Activated B cell treated with CpG ODN at 0.5 μM for 24 hours (primary cell): ENCODE measurements around the gene GLIPR1. TPM values are rescaled to one million over a fixed set of nuclear protein-coding genes. Genes with fewer than 3 reads are reported as not detected.

ENCODE experiments used
- ATAC-seq: fragments of 200-7000 bp; cut with Tn5 transposase; one replicate; pipeline ENCODE4 v1.10.0; 2021; ENCODE audit warnings: low read depth, mild to moderate bottlenecking, moderate library complexity
- CTCF ChIA-PET: fragments of 350-600 bp; sonication (Branson Sonifier 250); formaldehyde crosslinking; loops from one replicate; lab custom pipeline; 2021; ENCODE audit warnings: antibody characterized with exemption; lab: Charles Lee
- POLR2A ChIA-PET: fragments of 350-600 bp; sonication (Branson Sonifier 250); formaldehyde crosslinking; loops from one replicate; lab custom pipeline; 2021; ENCODE audit warnings: antibody characterized with exemption; lab: Charles Lee
- DNase-seq: peaks from one replicate; pipeline ENCODE4 v3.0.0; 2022
- H3K27ac Mint-ChIP-seq: one replicate; pipeline ENCODE4 v1.8.0; 2020; ENCODE audit warnings: mixed read lengths
- H3K27me3 Mint-ChIP-seq: one replicate; pipeline ENCODE4 v1.8.0; 2021; ENCODE audit warnings: mixed read lengths
- H3K36me3 Mint-ChIP-seq: one replicate; pipeline ENCODE4 v1.8.0; 2021; ENCODE audit warnings: low read depth, mixed read lengths
- H3K4me1 Mint-ChIP-seq: one replicate; pipeline ENCODE4 v1.8.0; 2021; ENCODE audit warnings: mixed read lengths
- H3K4me3 Mint-ChIP-seq: one replicate; pipeline ENCODE4 v1.8.0; 2020; ENCODE audit warnings: mild to moderate bottlenecking, mixed read lengths
- H3K9me3 Mint-ChIP-seq: one replicate; pipeline ENCODE4 v1.8.0; 2020; ENCODE audit warnings: mixed read lengths
- intact Hi-C: fragments of 100-400 bp; cut with micrococcal nuclease; formaldehyde crosslinking; loops from one replicate; pipeline ENCODE4 v1.15.1; 2024
- total RNA-seq: library from RNA; stranded (reverse); gene quantifications from 2 replicates; pipeline ENCODE4 v1.2.3, GENCODE V29; 2022
- TF ChIP-seq, protein P1 (sequence below): fragments of 200-600 bp; IDR thresholded peaks from one replicate; pipeline ENCODE4 v1.8.0; 2022; ENCODE audit warnings: antibody characterized with exemption, mild to moderate bottlenecking

GLIPR1 gene
- 44.7 and 45.4 TPM in 2 replicates for total RNA-seq

DNA sequence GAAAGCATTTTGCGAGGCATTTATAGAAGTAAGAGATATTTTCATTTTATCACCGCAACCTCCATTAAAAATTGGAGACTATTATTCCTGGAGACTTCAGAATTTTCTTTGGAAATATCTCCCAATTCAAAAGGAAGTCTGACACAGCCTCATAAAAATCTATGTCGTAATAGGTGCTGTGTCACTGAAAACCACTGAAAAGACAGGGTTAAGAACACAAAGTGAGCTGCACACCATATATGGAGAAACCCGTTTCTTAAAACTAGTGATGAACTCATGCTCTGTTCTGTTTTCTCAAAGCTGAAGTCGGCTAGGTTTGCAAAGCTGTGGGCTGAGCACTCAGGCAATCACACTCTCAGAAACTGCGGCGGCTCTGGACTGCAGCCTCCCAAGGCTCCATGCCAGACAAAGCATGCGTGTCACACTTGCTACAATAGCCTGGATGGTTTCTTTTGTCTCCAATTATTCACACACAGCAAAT, at the start of gene GLIPR1:
TSS of gene GLIPR1 (plus strand) at position 287 of the 481 bp plus-strand sequence. CDS start at position 413, 126 bp downstream.
- no peaks in the 10 kb centered on the region for H3K9me3 Mint-ChIP-seq
- H3K27ac Mint-ChIP-seq = peak within 1 kb of the TSS; percentile 97
- TF ChIP-seq, protein P1, sequence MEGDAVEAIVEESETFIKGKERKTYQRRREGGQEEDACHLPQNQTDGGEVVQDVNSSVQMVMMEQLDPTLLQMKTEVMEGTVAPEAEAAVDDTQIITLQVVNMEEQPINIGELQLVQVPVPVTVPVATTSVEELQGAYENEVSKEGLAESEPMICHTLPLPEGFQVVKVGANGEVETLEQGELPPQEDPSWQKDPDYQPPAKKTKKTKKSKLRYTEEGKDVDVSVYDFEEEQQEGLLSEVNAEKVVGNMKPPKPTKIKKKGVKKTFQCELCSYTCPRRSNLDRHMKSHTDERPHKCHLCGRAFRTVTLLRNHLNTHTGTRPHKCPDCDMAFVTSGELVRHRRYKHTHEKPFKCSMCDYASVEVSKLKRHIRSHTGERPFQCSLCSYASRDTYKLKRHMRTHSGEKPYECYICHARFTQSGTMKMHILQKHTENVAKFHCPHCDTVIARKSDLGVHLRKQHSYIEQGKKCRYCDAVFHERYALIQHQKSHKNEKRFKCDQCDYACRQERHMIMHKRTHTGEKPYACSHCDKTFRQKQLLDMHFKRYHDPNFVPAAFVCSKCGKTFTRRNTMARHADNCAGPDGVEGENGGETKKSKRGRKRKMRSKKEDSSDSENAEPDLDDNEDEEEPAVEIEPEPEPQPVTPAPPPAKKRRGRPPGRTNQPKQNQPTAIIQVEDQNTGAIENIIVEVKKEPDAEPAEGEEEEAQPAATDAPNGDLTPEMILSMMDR = no peak
- POLR2A ChIA-PET = interaction anchor here (0.9 to 8.3 kb wide), 15 partner anchors 9 to 1076 kb away, joined by 3 to 68 read pairs (median 6); partner anchors contain the start of genes BBS10, GLIPR1L2, KRR1 and NAP1L1
- DNase-seq (peak; percentile 40), ATAC-seq (peak; percentile 79)
- H3K36me3 Mint-ChIP-seq = peaks cover 31% of the 10 kb centered on the region
- intact Hi-C loops = loop anchor here (1.0 to 10.0 kb wide), 8 partner anchors 8 to 1587 kb away; partner anchors contain the start of genes BBS10, E2F7, GLIPR1L2 and NAP1L1
- peak within 1 kb of the TSS; percentile 96 for H3K4me3 Mint-ChIP-seq
- H3K27me3 Mint-ChIP-seq = no peaks in the 10 kb centered on the region
- H3K4me1 Mint-ChIP-seq = peaks cover 96% of the 10 kb centered on the region
- CTCF ChIA-PET = interaction anchor here (0.6 to 2.2 kb wide), 7 partner anchors 9 to 1074 kb away, joined by 3 to 12 read pairs (median 3); partner anchors contain the start of genes GLIPR1L2 and PHLDA1

DNA sequence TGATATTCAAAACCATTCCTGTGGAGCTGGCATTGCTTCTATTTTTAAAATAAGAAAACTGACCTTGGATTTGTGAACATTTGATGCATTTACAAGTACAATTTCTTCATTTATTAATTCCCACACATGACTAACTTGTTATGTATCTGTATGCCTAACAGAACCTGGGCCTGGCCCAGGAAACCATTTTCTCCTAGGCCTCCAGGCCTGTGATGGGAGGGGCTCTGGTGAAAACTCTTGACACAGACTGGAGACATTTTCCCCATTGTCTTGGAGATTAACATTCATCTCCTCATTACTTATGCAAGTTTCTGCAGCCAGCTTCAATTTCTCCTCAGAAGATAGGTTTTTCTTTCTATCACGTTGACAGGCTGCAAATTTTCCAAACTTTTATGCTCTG, 47.6 kb upstream of the GLIPR1 start:
- POLR2A ChIA-PET = no interaction called here

DNA sequence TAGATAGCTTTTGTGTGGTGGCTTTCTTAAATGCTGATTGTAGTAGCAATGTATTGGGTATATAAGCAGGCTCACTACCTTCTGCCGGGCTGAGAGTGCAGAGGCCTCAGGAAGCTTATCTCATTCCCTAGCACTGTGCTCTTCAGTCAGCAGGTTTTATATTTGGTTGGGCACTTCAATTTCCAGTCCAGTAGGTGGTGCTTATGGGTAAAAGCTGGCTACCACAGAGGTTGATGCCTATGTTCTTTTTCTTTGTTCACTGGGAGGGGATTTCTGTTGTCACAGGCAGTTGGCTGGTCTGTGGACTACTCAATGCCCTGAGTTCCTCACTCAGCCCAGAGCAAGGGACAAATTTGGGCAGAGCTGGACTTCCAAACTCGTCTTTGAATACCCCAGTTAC, 43.0 kb upstream of the GLIPR1 start:
- ChIA-PET CTCF (interaction anchor here (0.7 to 4.1 kb wide), 13 partner anchors 9 to 89 kb away, joined by 3 to 40 read pairs (median 5); partner anchors contain the start of gene GLIPR1L2), POLR2A (interaction anchor here (1.0 to 1.2 kb wide), 2 partner anchors 43 to 74 kb away, joined by 3 to 6 read pairs; partner anchors contain the start of genes GLIPR1 and KRR1)
- H3K36me3 Mint-ChIP-seq = no peaks in the 10 kb centered on the region
- H3K9me3 Mint-ChIP-seq = no peaks in the 10 kb centered on the region
- no peak overlapping the region for H3K4me3 Mint-ChIP-seq
- DNase-seq (no peak), ATAC-seq (peak; percentile 72)
- H3K27ac Mint-ChIP-seq = no peak overlapping the region
- TF ChIP-seq, protein P1 = no peak
- peaks cover 3% of the 10 kb centered on the region for H3K4me1 Mint-ChIP-seq
- intact Hi-C loops = loop anchor here (1.0 to 5.0 kb wide), 6 partner anchors 43 to 600 kb away; partner anchors contain the start of genes GLIPR1, GLIPR1L1 and GLIPR1L2
- peaks cover 10% of the 10 kb centered on the region for H3K27me3 Mint-ChIP-seq

More for the DNA sequence above, 47.6 kb upstream of the GLIPR1 start:
- CTCF ChIA-PET = no interaction called here
- no peak overlapping the region for H3K4me3 Mint-ChIP-seq
- DNase-seq (no peak), ATAC-seq (no peak)
- intact Hi-C loops = no loop called here
- peaks cover 3% of the 10 kb centered on the region for H3K4me1 Mint-ChIP-seq
- no peak overlapping the region for H3K27ac Mint-ChIP-seq
- no peaks in the 10 kb centered on the region for H3K36me3 Mint-ChIP-seq
- TF ChIP-seq, protein P1 = no peak
- peaks cover 12% of the 10 kb centered on the region for H3K9me3 Mint-ChIP-seq
- peaks cover 3% of the 10 kb centered on the region for H3K27me3 Mint-ChIP-seq

DNA sequence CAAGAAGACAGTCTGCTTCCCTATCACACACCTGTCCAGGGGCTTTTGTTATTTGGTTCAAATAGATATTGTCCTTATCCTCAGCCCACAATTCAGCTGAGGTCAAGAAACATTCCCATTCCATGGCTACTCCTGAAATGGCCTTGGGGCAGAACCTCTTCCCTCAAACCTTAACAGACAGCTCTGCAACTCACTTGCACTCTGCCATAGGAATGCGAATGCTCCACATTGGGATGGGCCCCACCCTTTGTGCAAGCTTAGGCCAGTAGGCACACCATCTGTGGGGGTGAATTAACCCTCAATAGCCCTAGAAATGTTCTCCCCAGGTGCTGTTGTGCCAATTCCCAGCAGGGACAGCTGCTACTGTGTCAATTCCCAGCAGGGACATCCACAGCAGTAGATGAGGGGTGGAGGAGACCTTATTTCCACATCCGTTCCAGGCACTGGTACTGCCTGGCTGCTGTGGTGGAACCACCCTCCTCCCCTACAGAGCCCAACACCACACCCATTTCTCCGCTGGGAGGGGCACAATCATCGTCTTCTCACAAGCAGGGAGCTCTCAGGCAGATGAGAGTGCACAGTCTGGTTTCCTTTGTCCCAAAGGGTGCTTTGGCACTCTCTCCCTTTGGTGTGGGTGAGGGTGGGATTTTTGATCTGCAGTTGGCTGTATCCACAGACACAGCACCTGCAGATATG, 42.3 kb upstream of the GLIPR1 start:
- no peak overlapping the region for H3K4me3 Mint-ChIP-seq
- TF ChIP-seq, protein P1 = no peak
- POLR2A ChIA-PET = interaction anchor here (1.0 to 1.2 kb wide), 2 partner anchors 43 to 73 kb away, joined by 3 to 6 read pairs; partner anchors contain the start of genes GLIPR1 and KRR1
- H3K27me3 Mint-ChIP-seq = peaks cover 10% of the 10 kb centered on the region
- intact Hi-C loops = loop anchor here (5.0 kb wide), 1 partner anchor 46 kb away; the partner anchor contains the start of gene GLIPR1L2
- H3K27ac Mint-ChIP-seq = no peak overlapping the region
- ATAC-seq = peak; percentile 25
- no peaks in the 10 kb centered on the region for H3K36me3 Mint-ChIP-seq
- no peak for DNase-seq
- H3K4me1 Mint-ChIP-seq = peaks cover 3% of the 10 kb centered on the region
- CTCF ChIA-PET = interaction anchor here (0.7 to 4.1 kb wide), 11 partner anchors 8 to 70 kb away, joined by 3 to 40 read pairs (median 9); partner anchors contain the start of gene GLIPR1L2
- no peaks in the 10 kb centered on the region for H3K9me3 Mint-ChIP-seq
